ENCODE measurements around the gene ARHGEF26. TPM values are rescaled to one million over a fixed set of nuclear protein-coding genes. Genes with fewer than 3 reads are reported as not detected.

Gene ARHGEF26
- total RNA-seq, 1 experiment from 2014 or later, result 14.1 TPM

GRCh38 chr3:154085071-154085470, 36.1 kb upstream of the ARHGEF26 start:
- ATAC-seq, result no peak

GRCh38 chr3:154085799-154086198, 35.4 kb upstream of the ARHGEF26 start:
- no peak for TF ChIP-seq RORB (CRISPR knock-in tag; IDR thresholded peaks at IDR 0.05)
- no peak for TF ChIP-seq OVOL2 (CRISPR knock-in tag; IDR thresholded peaks at IDR 0.05; ENCODE audit: borderline replicate concordance)
- TF ChIP-seq, protein P1, sequence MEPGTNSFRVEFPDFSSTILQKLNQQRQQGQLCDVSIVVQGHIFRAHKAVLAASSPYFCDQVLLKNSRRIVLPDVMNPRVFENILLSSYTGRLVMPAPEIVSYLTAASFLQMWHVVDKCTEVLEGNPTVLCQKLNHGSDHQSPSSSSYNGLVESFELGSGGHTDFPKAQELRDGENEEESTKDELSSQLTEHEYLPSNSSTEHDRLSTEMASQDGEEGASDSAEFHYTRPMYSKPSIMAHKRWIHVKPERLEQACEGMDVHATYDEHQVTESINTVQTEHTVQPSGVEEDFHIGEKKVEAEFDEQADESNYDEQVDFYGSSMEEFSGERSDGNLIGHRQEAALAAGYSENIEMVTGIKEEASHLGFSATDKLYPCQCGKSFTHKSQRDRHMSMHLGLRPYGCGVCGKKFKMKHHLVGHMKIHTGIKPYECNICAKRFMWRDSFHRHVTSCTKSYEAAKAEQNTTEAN (CRISPR knock-in tag; IDR thresholded peaks at IDR 0.05), result no peak
- TF ChIP-seq SMAD3 (CRISPR knock-in tag; IDR thresholded peaks at IDR 0.05; ENCODE audit: borderline replicate concordance), result no peak
- no peak for TF ChIP-seq USF2 (CRISPR knock-in tag; IDR thresholded peaks at IDR 0.05)
- TF ChIP-seq, protein P2, sequence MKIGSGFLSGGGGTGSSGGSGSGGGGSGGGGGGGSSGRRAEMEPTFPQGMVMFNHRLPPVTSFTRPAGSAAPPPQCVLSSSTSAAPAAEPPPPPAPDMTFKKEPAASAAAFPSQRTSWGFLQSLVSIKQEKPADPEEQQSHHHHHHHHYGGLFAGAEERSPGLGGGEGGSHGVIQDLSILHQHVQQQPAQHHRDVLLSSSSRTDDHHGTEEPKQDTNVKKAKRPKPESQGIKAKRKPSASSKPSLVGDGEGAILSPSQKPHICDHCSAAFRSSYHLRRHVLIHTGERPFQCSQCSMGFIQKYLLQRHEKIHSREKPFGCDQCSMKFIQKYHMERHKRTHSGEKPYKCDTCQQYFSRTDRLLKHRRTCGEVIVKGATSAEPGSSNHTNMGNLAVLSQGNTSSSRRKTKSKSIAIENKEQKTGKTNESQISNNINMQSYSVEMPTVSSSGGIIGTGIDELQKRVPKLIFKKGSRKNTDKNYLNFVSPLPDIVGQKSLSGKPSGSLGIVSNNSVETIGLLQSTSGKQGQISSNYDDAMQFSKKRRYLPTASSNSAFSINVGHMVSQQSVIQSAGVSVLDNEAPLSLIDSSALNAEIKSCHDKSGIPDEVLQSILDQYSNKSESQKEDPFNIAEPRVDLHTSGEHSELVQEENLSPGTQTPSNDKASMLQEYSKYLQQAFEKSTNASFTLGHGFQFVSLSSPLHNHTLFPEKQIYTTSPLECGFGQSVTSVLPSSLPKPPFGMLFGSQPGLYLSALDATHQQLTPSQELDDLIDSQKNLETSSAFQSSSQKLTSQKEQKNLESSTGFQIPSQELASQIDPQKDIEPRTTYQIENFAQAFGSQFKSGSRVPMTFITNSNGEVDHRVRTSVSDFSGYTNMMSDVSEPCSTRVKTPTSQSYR (CRISPR knock-in tag; IDR thresholded peaks at IDR 0.05), result no peak
- no peak for TF ChIP-seq ZNF121 (CRISPR knock-in tag; IDR thresholded peaks at IDR 0.05)
- CTCF ChIA-PET, result no interaction called here
- POLR2A ChIA-PET, result no interaction called here
- no peak overlapping the region for H3K4me3 Mint-ChIP-seq
- H3K27ac Mint-ChIP-seq, result no peak overlapping the region
- H3K9me3 Mint-ChIP-seq, result peaks cover 46% of the 10 kb centered on the region
- peaks cover 31% of the 10 kb centered on the region for H3K36me3 Mint-ChIP-seq
- peaks cover 9% of the 10 kb centered on the region for H3K4me1 Mint-ChIP-seq
- no peak for ATAC-seq
- DNase-seq (ENCODE audit: low spot score), result no peak
- no peaks in the 10 kb centered on the region for H3K27me3 Mint-ChIP-seq (ENCODE audit: low read depth)

More at GRCh38 chr3:154085071-154085470, 36.1 kb upstream of the ARHGEF26 start:
- TF ChIP-seq ETV6 (CRISPR knock-in tag; IDR thresholded peaks at IDR 0.05), result no peak
- TF ChIP-seq MXD4 (CRISPR knock-in tag; IDR thresholded peaks at IDR 0.05; ENCODE audit: borderline replicate concordance), result no peak
- TF ChIP-seq ZNF317 (CRISPR knock-in tag; IDR thresholded peaks at IDR 0.05; ENCODE audit: borderline replicate concordance, low read depth), result no peak
- Mint-ChIP-seq H3K36me3 (peaks cover 31% of the 10 kb centered on the region), H3K4me1 (peaks cover 8% of the 10 kb centered on the region), H3K27ac (no peak overlapping the region), H3K27me3 (ENCODE audit: low read depth) (no peaks in the 10 kb centered on the region), H3K9me3 (peaks cover 46% of the 10 kb centered on the region), H3K4me3 (no peak overlapping the region)
- CTCF ChIA-PET, result no interaction called here
- DNase-seq (ENCODE audit: low spot score), result no peak
- POLR2A ChIA-PET, result no interaction called here

GRCh38 chr3:154086286-154086685, 34.9 kb upstream of the ARHGEF26 start:
- DNase-seq (ENCODE audit: low spot score), result no peak
- Mint-ChIP-seq H3K27ac (no peak overlapping the region), H3K9me3 (peaks cover 43% of the 10 kb centered on the region), H3K27me3 (ENCODE audit: low read depth) (no peaks in the 10 kb centered on the region), H3K36me3 (peaks cover 29% of the 10 kb centered on the region), H3K4me3 (no peak overlapping the region), H3K4me1 (peaks cover 9% of the 10 kb centered on the region)
- POLR2A ChIA-PET, result no interaction called here
- CTCF ChIA-PET, result no interaction called here
- ATAC-seq, result no peak
- TF ChIP-seq ELF4 (CRISPR knock-in tag; IDR thresholded peaks at IDR 0.05; ENCODE audit: low read depth) (no peak), GABPB1 (CRISPR knock-in tag; IDR thresholded peaks at IDR 0.05) (no peak), ZNF263 (CRISPR knock-in tag; IDR thresholded peaks at IDR 0.05; ENCODE audit: low read depth) (no peak), ZSCAN18 (CRISPR knock-in tag; IDR thresholded peaks at IDR 0.05) (no peak), NFATC4 (CRISPR knock-in tag; IDR thresholded peaks at IDR 0.05) (no peak), GTF2I (CRISPR knock-in tag; conservative IDR thresholded peaks at IDR 0.05) (no peak), MYBL2 (CRISPR knock-in tag; IDR thresholded peaks at IDR 0.05) (no peak), NR2C2 (CRISPR knock-in tag; IDR thresholded peaks at IDR 0.05) (no peak), PREB (CRISPR knock-in tag; IDR thresholded peaks at IDR 0.05; ENCODE audit: borderline replicate concordance) (no peak), FOXK1 (CRISPR knock-in tag; IDR thresholded peaks at IDR 0.05) (no peak)
- TF ChIP-seq, protein P3, sequence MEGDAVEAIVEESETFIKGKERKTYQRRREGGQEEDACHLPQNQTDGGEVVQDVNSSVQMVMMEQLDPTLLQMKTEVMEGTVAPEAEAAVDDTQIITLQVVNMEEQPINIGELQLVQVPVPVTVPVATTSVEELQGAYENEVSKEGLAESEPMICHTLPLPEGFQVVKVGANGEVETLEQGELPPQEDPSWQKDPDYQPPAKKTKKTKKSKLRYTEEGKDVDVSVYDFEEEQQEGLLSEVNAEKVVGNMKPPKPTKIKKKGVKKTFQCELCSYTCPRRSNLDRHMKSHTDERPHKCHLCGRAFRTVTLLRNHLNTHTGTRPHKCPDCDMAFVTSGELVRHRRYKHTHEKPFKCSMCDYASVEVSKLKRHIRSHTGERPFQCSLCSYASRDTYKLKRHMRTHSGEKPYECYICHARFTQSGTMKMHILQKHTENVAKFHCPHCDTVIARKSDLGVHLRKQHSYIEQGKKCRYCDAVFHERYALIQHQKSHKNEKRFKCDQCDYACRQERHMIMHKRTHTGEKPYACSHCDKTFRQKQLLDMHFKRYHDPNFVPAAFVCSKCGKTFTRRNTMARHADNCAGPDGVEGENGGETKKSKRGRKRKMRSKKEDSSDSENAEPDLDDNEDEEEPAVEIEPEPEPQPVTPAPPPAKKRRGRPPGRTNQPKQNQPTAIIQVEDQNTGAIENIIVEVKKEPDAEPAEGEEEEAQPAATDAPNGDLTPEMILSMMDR (IDR thresholded peaks at IDR 0.05), result no peak
- TF ChIP-seq, protein P4, sequence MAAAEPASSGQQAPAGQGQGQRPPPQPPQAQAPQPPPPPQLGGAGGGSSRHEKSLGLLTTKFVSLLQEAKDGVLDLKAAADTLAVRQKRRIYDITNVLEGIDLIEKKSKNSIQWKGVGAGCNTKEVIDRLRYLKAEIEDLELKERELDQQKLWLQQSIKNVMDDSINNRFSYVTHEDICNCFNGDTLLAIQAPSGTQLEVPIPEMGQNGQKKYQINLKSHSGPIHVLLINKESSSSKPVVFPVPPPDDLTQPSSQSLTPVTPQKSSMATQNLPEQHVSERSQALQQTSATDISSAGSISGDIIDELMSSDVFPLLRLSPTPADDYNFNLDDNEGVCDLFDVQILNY (CRISPR knock-in tag; IDR thresholded peaks at IDR 0.05), result no peak

All from WTC11 (cell line).